OCI-LY3 (cell line): ENCODE data around the gene ACKR3.

Experiments
- H2AFZ ChIP-seq: fragments of 200-600, 300-600 bp; shearing (Covaris generic); 2 replicates; pipeline ENCODE4 v1.6.0; 2014; ENCODE audit warnings: antibody characterized with exemption, low read depth, low read length
- H3K27ac ChIP-seq: fragments of 200-600, 300-600 bp; sonication (generic); 2 replicates; pipeline ENCODE4 v1.5.1; 2014; ENCODE audit warnings: mild to moderate bottlenecking, low read length, moderate library complexity, mixed read lengths
- H3K27me3 ChIP-seq: fragments of 200-600, 300-600 bp; sonication (generic); 2 replicates; pipeline ENCODE4 v1.6.1; 2014; ENCODE audit warnings: low read depth, low read length, mixed read lengths
- H3K36me3 ChIP-seq: fragments of 200-600, 300-600 bp; sonication (generic); replicated peaks from 2 replicates; pipeline ENCODE3; 2014; ENCODE audit warnings: low read depth, low read length, mixed read lengths
- H3K4me1 ChIP-seq: fragments of 300-600, 200-600 bp; sonication (generic); 2 replicates; pipeline ENCODE4 v1.6.1; 2014; ENCODE audit warnings: low read length, mixed read lengths
- H3K4me2 ChIP-seq: fragments of 200-600, 300-600 bp; sonication (generic); 2 replicates; pipeline ENCODE4 v1.6.1; 2014; ENCODE audit warnings: low read length, mixed read lengths
- H3K4me3 ChIP-seq: fragments of 300-600, 200-600 bp; sonication (generic); 2 replicates; pipeline ENCODE4 v1.5.1; 2014; ENCODE audit warnings: antibody characterized with exemption, mild to moderate bottlenecking, low read length, moderate library complexity
- H3K79me2 ChIP-seq: fragments of 300-600, 200-600 bp; shearing (Covaris generic); 2 replicates; pipeline ENCODE4 v1.6.1; 2014; ENCODE audit warnings: mild to moderate bottlenecking, low read length, mixed read lengths
- H3K9ac ChIP-seq: fragments of 300-600, 200-600 bp; shearing (Covaris generic); 2 replicates; pipeline ENCODE4 v1.6.0; 2014; ENCODE audit warnings: mild to moderate bottlenecking, low read length, moderate library complexity
- H3K9me3 ChIP-seq: fragments of 200-600, 300-600 bp; shearing (Covaris generic); 2 replicates; pipeline ENCODE4 v1.6.1; 2014; ENCODE audit warnings: low read length, mixed read lengths; ENCODE audit not compliant: insufficient read depth
- H4K20me1 ChIP-seq: fragments of 200-600, 300-600 bp; sonication (generic); 2 replicates; pipeline ENCODE4 v1.6.1; 2016; ENCODE audit warnings: low read length, mixed read lengths; ENCODE audit not compliant: insufficient read depth
- CTCF ChIP-seq: fragments of 200-600, 300-600 bp; sonication (generic); IDR thresholded peaks from 2 replicates; pipeline ENCODE4 v1.5.1; 2014; ENCODE audit warnings: antibody characterized with exemption, low read length, low read depth
- EZH2phosphoT487 ChIP-seq: fragments of 200-600 bp; shearing (Covaris generic); IDR thresholded peaks from 2 replicates; pipeline ENCODE4 v1.6.1; 2018; ENCODE audit warnings: antibody characterized with exemption, mixed run types, low read depth

The ACKR3 gene

GRCh38 chr2:236599059-236599458, 29.4 kb downstream of the ACKR3 start:
- no peak overlapping the region for H3K27ac ChIP-seq
- H3K4me2 ChIP-seq: no peak overlapping the region
- no peak overlapping the region for H3K4me3 ChIP-seq
- no peak for TF ChIP-seq CTCF
- TF ChIP-seq EZH2phosphoT487: no peak
- H3K4me1 ChIP-seq: no peaks in the 10 kb centered on the region
- no peaks in the 10 kb centered on the region for H3K9me3 ChIP-seq
- H3K36me3 ChIP-seq: no peaks in the 10 kb centered on the region
- H3K27me3 ChIP-seq: no peaks in the 10 kb centered on the region
- no peak overlapping the region for H3K9ac ChIP-seq
- H4K20me1 ChIP-seq: no peaks in the 10 kb centered on the region
- H3K79me2 ChIP-seq: no peaks in the 10 kb centered on the region
- no peak overlapping the region for H2AFZ ChIP-seq

- Histone ChIP-seq H3K9ac (no peak overlapping the region), H4K20me1 (no peaks in the 10 kb centered on the region), H3K27ac (no peak overlapping the region), H3K79me2 (no peaks in the 10 kb centered on the region), H3K27me3 (no peaks in the 10 kb centered on the region), H2AFZ (no peak overlapping the region), H3K9me3 (no peaks in the 10 kb centered on the region), H3K36me3 (no peaks in the 10 kb centered on the region), H3K4me3 (no peak overlapping the region), H3K4me1 (no peaks in the 10 kb centered on the region), H3K4me2 (no peak overlapping the region)
- TF ChIP-seq EZH2phosphoT487: no peak
- TF ChIP-seq CTCF: no peak
Measured at GRCh38 chr2:236600158-236600557, 30.5 kb downstream of the ACKR3 start.

GRCh38 chr2:236600892-236601291, 31.3 kb downstream of the ACKR3 start:
- H3K27me3 ChIP-seq: no peaks in the 10 kb centered on the region
- no peaks in the 10 kb centered on the region for H4K20me1 ChIP-seq
- no peak for TF ChIP-seq EZH2phosphoT487
- no peak for TF ChIP-seq CTCF
- no peak overlapping the region for H3K27ac ChIP-seq
- no peaks in the 10 kb centered on the region for H3K9me3 ChIP-seq
- no peak overlapping the region for H3K9ac ChIP-seq
- H3K79me2 ChIP-seq: no peaks in the 10 kb centered on the region
- no peak overlapping the region for H3K4me2 ChIP-seq
- H3K4me3 ChIP-seq: no peak overlapping the region
- no peaks in the 10 kb centered on the region for H3K36me3 ChIP-seq
- no peak overlapping the region for H2AFZ ChIP-seq
- no peaks in the 10 kb centered on the region for H3K4me1 ChIP-seq

- no peaks in the 10 kb centered on the region for H3K9me3 ChIP-seq
- no peak overlapping the region for H2AFZ ChIP-seq
- TF ChIP-seq EZH2phosphoT487 (no peak), CTCF (no peak)
- H3K4me1 ChIP-seq: no peaks in the 10 kb centered on the region
- H3K36me3 ChIP-seq: no peaks in the 10 kb centered on the region
- no peaks in the 10 kb centered on the region for H4K20me1 ChIP-seq
- H3K4me2 ChIP-seq: no peak overlapping the region
- no peaks in the 10 kb centered on the region for H3K79me2 ChIP-seq
- no peak overlapping the region for H3K4me3 ChIP-seq
- no peaks in the 10 kb centered on the region for H3K27me3 ChIP-seq
- no peak overlapping the region for H3K9ac ChIP-seq
- no peak overlapping the region for H3K27ac ChIP-seq
Measured at GRCh38 chr2:236601316-236602202, 31.9 kb downstream of the ACKR3 start.
